ENCODE results near the gene SPATA31C2. TPM values are rescaled to one million over a fixed set of nuclear protein-coding genes. Genes with fewer than 3 reads are reported as not detected.

SPATA31C2 gene
- total RNA-seq, 1 donor from 2014 or later, result not detected

DNA sequence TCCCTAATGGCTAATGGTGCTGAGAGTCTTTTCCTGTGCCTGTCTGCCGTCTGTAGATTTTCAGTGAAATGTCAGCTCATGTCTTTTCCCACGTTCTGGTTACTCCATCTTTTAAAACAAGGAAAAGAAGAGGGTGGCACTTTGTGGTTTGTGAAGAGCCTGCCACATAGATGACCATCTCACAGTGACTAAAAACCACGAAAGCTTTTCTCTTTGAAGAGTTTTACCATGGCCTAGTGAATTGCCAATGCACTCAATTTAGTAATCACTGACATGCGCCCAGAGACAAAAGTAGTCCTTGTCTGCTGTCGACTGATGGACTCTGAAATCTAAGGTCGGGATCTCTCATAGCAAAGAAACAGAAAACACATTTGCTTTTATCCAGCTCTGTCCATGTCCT is 50.4 kb downstream of the SPATA31C2 start:
- Histone ChIP-seq H4K20me1 (ENCODE audit: insufficient read depth, low read length) (no peaks in the 10 kb centered on the region), H3K4me1 (ENCODE audit: insufficient read depth, low read length) (no peaks in the 10 kb centered on the region), H3K27ac (ENCODE audit: low read depth, low read length) (no peak overlapping the region), H2AFZ (ENCODE audit: low read depth, low read length) (no peak overlapping the region), H3K79me2 (ENCODE audit: insufficient read depth, low read length) (no peaks in the 10 kb centered on the region), H3K27me3 (ENCODE audit: insufficient read depth, low read length) (no peaks in the 10 kb centered on the region), H3K4me2 (ENCODE audit: low read length) (no peak overlapping the region), H3K9me3 (ENCODE audit: insufficient read depth, low read depth, low read length) (peaks cover 3% of the 10 kb centered on the region), H3K4me3 (ENCODE audit: insufficient read depth, low read depth, low read length) (no peak overlapping the region), H3K36me3 (ENCODE audit: insufficient read depth, low read length) (no peaks in the 10 kb centered on the region), H3K9ac (ENCODE audit: low read length) (no peak overlapping the region)
- FAIRE-seq, result no peak
- Mint-ChIP-seq H3K27ac (ENCODE audit: unreplicated experiment) (no peak overlapping the region), H3K9me3 (ENCODE audit: unreplicated experiment) (peaks cover 3% of the 10 kb centered on the region), H3K4me1 (ENCODE audit: low read depth, unreplicated experiment) (peaks cover 19% of the 10 kb centered on the region), H3K36me3 (ENCODE audit: low read depth, unreplicated experiment) (no peaks in the 10 kb centered on the region), H3K27me3 (ENCODE audit: low read depth, unreplicated experiment) (peaks cover 3% of the 10 kb centered on the region), H3K4me3 (ENCODE audit: unreplicated experiment) (no peak overlapping the region)
- DNase-seq (ENCODE audit: low read depth), result no peak
- TF ChIP-seq EZH2 (IDR thresholded peaks at IDR 0.05; ENCODE audit: insufficient read depth, low read length), result no peak
- TF ChIP-seq, protein P1, sequence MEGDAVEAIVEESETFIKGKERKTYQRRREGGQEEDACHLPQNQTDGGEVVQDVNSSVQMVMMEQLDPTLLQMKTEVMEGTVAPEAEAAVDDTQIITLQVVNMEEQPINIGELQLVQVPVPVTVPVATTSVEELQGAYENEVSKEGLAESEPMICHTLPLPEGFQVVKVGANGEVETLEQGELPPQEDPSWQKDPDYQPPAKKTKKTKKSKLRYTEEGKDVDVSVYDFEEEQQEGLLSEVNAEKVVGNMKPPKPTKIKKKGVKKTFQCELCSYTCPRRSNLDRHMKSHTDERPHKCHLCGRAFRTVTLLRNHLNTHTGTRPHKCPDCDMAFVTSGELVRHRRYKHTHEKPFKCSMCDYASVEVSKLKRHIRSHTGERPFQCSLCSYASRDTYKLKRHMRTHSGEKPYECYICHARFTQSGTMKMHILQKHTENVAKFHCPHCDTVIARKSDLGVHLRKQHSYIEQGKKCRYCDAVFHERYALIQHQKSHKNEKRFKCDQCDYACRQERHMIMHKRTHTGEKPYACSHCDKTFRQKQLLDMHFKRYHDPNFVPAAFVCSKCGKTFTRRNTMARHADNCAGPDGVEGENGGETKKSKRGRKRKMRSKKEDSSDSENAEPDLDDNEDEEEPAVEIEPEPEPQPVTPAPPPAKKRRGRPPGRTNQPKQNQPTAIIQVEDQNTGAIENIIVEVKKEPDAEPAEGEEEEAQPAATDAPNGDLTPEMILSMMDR (IDR thresholded peaks at IDR 0.05; ENCODE audit: insufficient read depth, low read depth, low read length), result no peak

DNA sequence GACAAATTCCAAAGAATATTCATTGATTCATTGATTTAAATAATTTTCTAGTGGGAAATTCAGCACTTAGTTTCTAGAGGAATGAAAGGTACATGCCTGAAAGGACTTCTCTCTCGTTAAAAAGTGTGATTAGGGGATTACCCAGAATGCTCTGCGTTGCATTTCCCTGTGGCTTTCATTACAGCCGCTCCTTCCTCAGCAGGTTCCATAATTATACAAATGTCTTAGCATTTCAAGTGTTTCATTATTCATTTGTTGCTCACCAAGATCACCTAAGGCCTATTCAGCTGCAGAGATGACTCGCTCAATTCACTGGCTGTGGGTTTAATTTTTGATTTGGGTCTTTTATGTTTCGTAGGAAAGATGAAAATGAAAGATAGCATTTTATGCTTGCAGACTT is 52.8 kb downstream of the SPATA31C2 start:
- H3K27me3 ChIP-seq (ENCODE audit: insufficient read depth, low read length), result no peaks in the 10 kb centered on the region
- Mint-ChIP-seq H3K27me3 (ENCODE audit: low read depth, unreplicated experiment) (peaks cover 3% of the 10 kb centered on the region), H3K9me3 (ENCODE audit: unreplicated experiment) (peaks cover 3% of the 10 kb centered on the region), H3K4me1 (ENCODE audit: low read depth, unreplicated experiment) (peaks cover 11% of the 10 kb centered on the region), H3K4me3 (ENCODE audit: unreplicated experiment) (no peak overlapping the region), H3K27ac (ENCODE audit: unreplicated experiment) (no peak overlapping the region), H3K36me3 (ENCODE audit: low read depth, unreplicated experiment) (no peaks in the 10 kb centered on the region)
- no peak overlapping the region for H3K4me3 ChIP-seq (ENCODE audit: insufficient read depth, low read depth, low read length)
- H2AFZ ChIP-seq (ENCODE audit: low read depth, low read length), result no peak overlapping the region
- H3K36me3 ChIP-seq (ENCODE audit: insufficient read depth, low read length), result no peaks in the 10 kb centered on the region
- H3K27ac ChIP-seq (ENCODE audit: low read depth, low read length), result no peak overlapping the region
- no peaks in the 10 kb centered on the region for H3K4me1 ChIP-seq (ENCODE audit: insufficient read depth, low read length)
- FAIRE-seq (no peak), DNase-seq (ENCODE audit: low read depth) (peak; percentile 6)
- H3K9ac ChIP-seq (ENCODE audit: low read length), result no peak overlapping the region
- no peaks in the 10 kb centered on the region for H4K20me1 ChIP-seq (ENCODE audit: insufficient read depth, low read length)
- H3K79me2 ChIP-seq (ENCODE audit: insufficient read depth, low read length), result no peaks in the 10 kb centered on the region
- TF ChIP-seq, protein P1 (IDR thresholded peaks at IDR 0.05; ENCODE audit: insufficient read depth, low read depth, low read length), result no peak
- TF ChIP-seq EZH2 (IDR thresholded peaks at IDR 0.05; ENCODE audit: insufficient read depth, low read length), result no peak
- H3K4me2 ChIP-seq (ENCODE audit: low read length), result peak overlapping the region; percentile 3
- peaks cover 4% of the 10 kb centered on the region for H3K9me3 ChIP-seq (ENCODE audit: insufficient read depth, low read depth, low read length)

DNA sequence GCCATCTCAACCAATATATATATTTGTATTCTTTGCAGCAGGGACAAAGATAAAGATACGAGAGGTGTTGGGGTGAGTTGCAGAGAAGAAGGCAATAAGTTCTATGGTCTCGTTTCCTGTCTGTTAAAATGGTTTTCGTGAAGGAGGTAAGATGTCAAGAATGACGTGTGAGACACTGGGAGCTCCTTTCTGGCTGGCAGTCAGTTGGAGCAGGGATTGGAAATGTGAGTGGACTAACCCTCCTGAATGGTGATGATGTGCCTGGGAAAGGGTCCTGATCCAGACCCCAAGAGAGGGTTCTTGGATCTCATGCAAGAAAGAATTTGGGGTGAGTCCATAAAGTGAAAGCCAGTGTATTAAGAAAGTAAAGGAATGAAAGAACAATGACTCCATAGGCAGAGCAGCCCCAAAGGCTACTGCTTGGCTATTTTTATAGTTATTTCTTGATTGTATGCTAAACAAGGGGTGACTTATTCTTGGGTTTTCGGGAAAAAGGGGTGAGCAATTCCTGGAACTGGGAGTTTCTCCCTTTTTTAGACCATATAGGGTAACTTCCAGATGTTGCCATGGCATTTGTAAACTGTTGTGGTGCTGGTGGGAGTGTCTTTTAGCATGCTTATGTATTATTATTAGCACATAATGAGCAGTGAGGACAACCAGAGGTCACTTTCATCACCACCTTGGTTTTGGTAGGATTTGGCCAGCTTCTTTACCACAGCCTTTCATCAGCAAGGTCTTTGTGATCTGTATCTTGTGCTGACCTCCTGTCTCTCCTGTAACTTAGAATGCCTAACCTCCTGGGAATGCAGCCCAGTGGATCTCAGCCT is 53.7 kb downstream of the SPATA31C2 start:
- no peak for TF ChIP-seq EZH2 (IDR thresholded peaks at IDR 0.05; ENCODE audit: insufficient read depth, low read length)
- TF ChIP-seq, protein P1 (IDR thresholded peaks at IDR 0.05; ENCODE audit: insufficient read depth, low read depth, low read length), result no peak
- peaks cover 8% of the 10 kb centered on the region for H3K4me1 Mint-ChIP-seq (ENCODE audit: low read depth, unreplicated experiment)
- H3K9ac ChIP-seq (ENCODE audit: low read length), result no peak overlapping the region

More for the DNA sequence above, 53.7 kb downstream of the SPATA31C2 start:
- Histone ChIP-seq H2AFZ (ENCODE audit: low read depth, low read length) (no peak overlapping the region), H3K4me1 (ENCODE audit: insufficient read depth, low read length) (no peaks in the 10 kb centered on the region), H3K79me2 (ENCODE audit: insufficient read depth, low read length) (no peaks in the 10 kb centered on the region), H3K36me3 (ENCODE audit: insufficient read depth, low read length) (no peaks in the 10 kb centered on the region), H3K9me3 (ENCODE audit: insufficient read depth, low read depth, low read length) (peaks cover 4% of the 10 kb centered on the region), H3K27me3 (ENCODE audit: insufficient read depth, low read length) (no peaks in the 10 kb centered on the region), H3K27ac (ENCODE audit: low read depth, low read length) (no peak overlapping the region), H3K4me2 (ENCODE audit: low read length) (no peak overlapping the region), H3K4me3 (ENCODE audit: insufficient read depth, low read depth, low read length) (no peak overlapping the region), H4K20me1 (ENCODE audit: insufficient read depth, low read length) (no peaks in the 10 kb centered on the region)
- H3K4me3 Mint-ChIP-seq (ENCODE audit: unreplicated experiment), result no peak overlapping the region
- H3K27ac Mint-ChIP-seq (ENCODE audit: unreplicated experiment), result peak overlapping the region; percentile 6
- DNase-seq (ENCODE audit: low read depth), result no peak
- H3K9me3 Mint-ChIP-seq (ENCODE audit: unreplicated experiment), result peaks cover 3% of the 10 kb centered on the region
- FAIRE-seq, result no peak
- no peaks in the 10 kb centered on the region for H3K36me3 Mint-ChIP-seq (ENCODE audit: low read depth, unreplicated experiment)
- H3K27me3 Mint-ChIP-seq (ENCODE audit: low read depth, unreplicated experiment), result peaks cover 4% of the 10 kb centered on the region

All from astrocyte (in vitro differentiated cells and primary cell).